Right cardiac atrium (tissue), 5 donors: ENCODE data around the gene ZIC3. TPM values are rescaled to one million over a fixed set of nuclear protein-coding genes. Genes with fewer than 3 reads are reported as not detected.
A peak's percentile ranks its signal among the peaks of the same experiment; 100 is the strongest.
"Not testable (repeated sequence)": the region's sequence is repeated elsewhere in the genome, so short reads cannot be mapped to it uniquely, and the experiment has no call there.

Source experiments
- ATAC-seq, 2 donors: fragments of 200-7000 bp; cut with Tn5 transposase; one replicate each; pipeline versions ENCODE4 v1.8.0 to v1.9.1; 2020; ENCODE audit warnings: moderate library complexity in 2 of 2, mild to moderate bottlenecking in 1 of 2
- DNase-seq, 3 donors: peaks; one replicate each; pipeline ENCODE4 v3.0.0-alpha.2; 2020
- H3K27ac ChIP-seq: one replicate; pipeline ENCODE4 v1.5.1; 2013; ENCODE audit warnings: mild to moderate bottlenecking, low read length, control low read depth, moderate library complexity
- H3K27me3 ChIP-seq: one replicate; pipeline ENCODE4 v1.6.1; 2013; ENCODE audit not compliant: control insufficient read depth, insufficient read depth
- H3K4me1 ChIP-seq: one replicate; pipeline ENCODE4 v1.6.1; 2013; ENCODE audit warnings: low read length; ENCODE audit not compliant: control insufficient read depth, insufficient read depth
- H3K4me3 ChIP-seq: one replicate; pipeline ENCODE4 v1.5.1; 2013; ENCODE audit warnings: low read length, control low read depth
- H3K9me3 ChIP-seq: one replicate; pipeline ENCODE4 v1.6.1; 2013; ENCODE audit warnings: low read length; ENCODE audit not compliant: control insufficient read depth
- WGBS: extraction: QIAGEN DNeasy Blood & Tissue Kit; methylation state at CpG from one replicate; pipeline ENCODE4 v1.1.7; 2013; 5-methylcytosine and 5-hydroxymethylcytosine counted together
- intact Hi-C, 4 donors: fragments of 100-400 bp; cut with DNase I; formaldehyde crosslinking; loops; one replicate each; pipeline versions ENCODE4 v1.11.0 to v1.14.0; 2022 to 2023
- long read RNA-seq, 4 donors: library from polyadenylated mRNA; unstranded; transcript quantifications; one replicate each; pipeline ENCODE4 v2.0.0, GENCODE V29; 2020 to 2021
- polyA plus RNA-seq: library from polyadenylated mRNA; stranded (reverse); fragments of 200-250 nt; gene quantifications from one replicate; pipeline ENCODE4 v1.2.3, GENCODE V29; 2013
- total RNA-seq, 4 donors: library from RNA; stranded (reverse); fragmentation: NEBNext Ultra II Directional; extraction: Animal tissue kit (Norgen Biotek cat#: 25700); gene quantifications; one replicate each; pipeline ENCODE4 v1.2.1, GENCODE V29; 2021
- donor health status: healthy with polysubstance abuse.
- donor health status: DM: no; HTN: yes; CAD: no.
- donor health status: DM: no; HTN: no; CAD: no.
- donor health status: DM: no; HTN: yes; CAD: no; lungs with severe emphysema.
- donor health status: DM: yes; HTN: yes; CAD: no.

Gene ZIC3
- not detected for total RNA-seq
- not detected for polyA plus RNA-seq
- long read RNA-seq, donor 1: 0 reads
- long read RNA-seq, donor 2: 0 reads
- long read RNA-seq, donor 3: 0 reads
- long read RNA-seq, donor 4: 0 reads

DNA sequence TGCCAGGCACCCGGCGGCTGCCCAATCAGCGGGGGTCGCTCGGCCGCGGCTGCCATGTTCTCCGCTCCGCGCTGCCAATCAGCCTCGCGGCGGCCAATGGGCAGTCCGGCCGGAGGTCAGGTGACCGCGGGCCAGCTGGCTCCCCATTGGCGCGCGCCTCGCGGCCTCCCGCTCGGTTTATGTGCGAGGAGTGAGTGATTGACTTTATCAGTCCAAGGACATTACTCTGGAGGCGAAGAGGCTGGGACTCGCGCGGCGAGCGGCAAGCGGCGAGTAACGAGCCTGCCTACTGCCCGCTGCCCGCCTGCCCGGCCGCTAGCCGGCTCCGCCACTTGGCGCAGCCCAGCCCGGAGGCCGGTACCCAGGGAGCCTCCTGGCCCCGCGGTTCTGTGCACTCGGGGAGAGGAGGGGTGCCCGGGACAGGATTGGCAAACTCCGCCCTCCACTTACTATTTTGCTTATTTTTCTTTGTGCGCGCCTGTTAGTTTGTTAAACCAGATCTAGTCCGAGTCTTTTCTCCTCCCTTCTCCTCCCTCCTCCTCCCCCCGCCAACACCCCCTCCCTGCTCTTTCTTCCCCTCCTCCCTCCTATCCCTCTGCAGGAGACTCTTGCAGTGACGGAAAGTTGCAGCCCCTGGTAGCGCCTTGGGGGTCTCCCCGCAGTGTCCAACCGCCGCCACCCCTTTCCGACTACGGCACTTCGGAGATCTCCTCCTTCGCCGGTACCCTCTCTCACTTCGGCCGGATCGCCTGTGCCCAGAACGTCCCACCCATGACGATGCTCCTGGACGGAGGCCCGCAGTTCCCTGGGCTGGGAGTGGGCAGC, at the start of gene ZIC3:
TSS of gene ZIC3 (plus strand) at position 207 of the 825 bp plus-strand sequence. CDS start at position 772, 565 bp downstream.
- Histone ChIP-seq H3K4me1 (peaks cover 4% of the 10 kb centered on the region), H3K27me3 (no peaks in the 10 kb centered on the region), H3K4me3 (peak within 1 kb of the TSS; percentile 63), H3K27ac (no peak within 1 kb of the TSS), H3K9me3 (no peaks in the 10 kb centered on the region)
- ATAC-seq (peak; percentile 92 to 96), DNase-seq (peak; percentile 61 to 87 (median 86))
- intact Hi-C loops: no loop called here
- WGBS: 2% methylated on average over 68 of the region's 69 CpGs

DNA sequence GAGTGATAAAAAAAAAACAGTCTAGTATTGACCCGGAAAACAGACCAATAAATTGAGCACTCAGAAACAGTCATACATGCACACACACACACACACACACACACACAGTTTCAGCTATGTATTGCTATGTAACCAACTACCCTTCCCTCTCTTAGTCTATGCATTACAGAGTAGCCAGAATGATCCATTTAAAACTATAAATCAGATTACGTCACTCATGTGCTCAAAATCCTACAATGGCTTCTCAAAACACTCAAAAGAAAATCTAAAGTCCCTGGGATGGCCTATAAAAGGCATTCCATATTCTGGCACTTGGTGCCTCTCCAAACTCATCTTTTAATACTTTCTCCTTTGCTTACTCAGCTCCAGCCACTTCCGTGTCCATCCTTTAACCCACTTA, 46.5 kb upstream of the ZIC3 start:
- Histone ChIP-seq H3K27me3 (no peaks in the 10 kb centered on the region), H3K4me1 (no peaks in the 10 kb centered on the region), H3K9me3 (no peaks in the 10 kb centered on the region), H3K4me3 (no peak overlapping the region), H3K27ac (no peak overlapping the region)
- 73% methylated on average over 3 of the region's 3 CpGs for WGBS
- DNase-seq (no peak), ATAC-seq (no peak)
- intact Hi-C loops: no loop called here

DNA sequence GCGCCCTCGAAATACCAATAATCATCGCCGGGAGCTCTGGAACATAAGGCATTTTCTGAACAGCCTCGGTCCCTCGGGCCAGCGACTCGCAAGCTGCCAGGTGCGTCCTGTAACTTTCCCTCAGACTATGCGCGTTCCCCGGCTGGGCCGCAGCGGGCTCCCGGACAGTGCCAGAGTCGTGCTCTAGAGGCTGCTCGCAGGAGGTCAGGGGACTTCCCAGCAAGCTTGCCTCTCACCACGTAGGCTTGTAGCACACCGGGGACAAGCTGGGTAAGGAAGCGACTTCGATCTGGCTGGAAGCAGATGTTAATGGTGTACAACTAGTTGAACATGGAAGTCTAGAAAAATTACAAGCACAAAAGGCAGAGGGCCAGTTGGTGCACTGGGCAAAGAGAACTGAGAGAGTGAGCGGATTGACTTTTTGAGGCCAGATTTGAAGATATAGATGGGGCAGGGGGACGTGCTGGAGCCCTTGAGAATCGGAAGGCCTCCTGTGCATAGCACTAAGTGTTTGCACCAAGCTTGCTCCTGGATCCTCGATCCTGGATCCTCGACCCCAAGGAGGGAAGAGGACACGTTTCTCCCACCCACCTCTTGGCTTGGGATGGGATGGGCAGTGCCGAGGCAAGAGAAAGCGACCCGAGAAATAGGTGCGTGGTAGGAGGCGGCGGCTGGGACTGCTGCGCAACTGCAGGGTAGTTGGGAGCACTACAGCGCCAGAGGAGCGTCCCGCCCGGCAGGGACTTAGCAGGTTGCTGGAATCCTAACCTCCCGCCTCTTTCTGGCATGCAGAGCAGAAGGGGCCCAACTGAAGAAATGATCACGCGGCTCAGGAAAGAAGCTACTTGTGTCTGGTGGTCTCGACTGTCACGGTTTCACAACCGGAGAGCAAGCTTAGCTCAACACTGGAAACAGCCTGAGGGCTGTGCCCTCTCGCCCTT, 19.9 kb upstream of the ZIC3 start:
- Histone ChIP-seq H3K27ac (no peak overlapping the region), H3K27me3 (no peaks in the 10 kb centered on the region), H3K4me1 (no peaks in the 10 kb centered on the region), H3K4me3 (no peak overlapping the region), H3K9me3 (no peaks in the 10 kb centered on the region)
- intact Hi-C loops: no loop called here
- no peak for ATAC-seq
- DNase-seq: no peak
- 5% methylated on average over 45 of the region's 45 CpGs for WGBS

DNA sequence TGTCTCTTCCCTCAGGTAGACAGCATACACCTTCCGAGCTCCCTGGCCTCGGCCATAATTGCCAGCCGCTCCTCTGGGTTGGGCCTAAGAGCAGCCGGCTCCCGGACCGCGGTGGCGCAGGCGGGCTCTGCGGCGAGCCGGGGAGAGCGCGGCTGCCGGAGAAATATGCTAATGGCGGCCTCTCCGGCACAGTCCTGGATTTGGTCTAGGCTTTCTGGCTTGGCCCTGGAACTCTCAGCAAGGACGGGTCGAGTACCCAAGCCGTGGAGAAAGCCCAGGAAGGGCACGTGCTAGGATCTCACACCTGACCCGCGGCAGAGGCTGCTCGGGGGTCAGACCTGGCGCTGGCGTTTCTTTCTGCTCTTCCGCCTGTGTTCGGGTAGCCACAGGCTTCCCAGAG, 18.6 kb upstream of the ZIC3 start:
- intact Hi-C loops: no loop called here
- ATAC-seq: no peak
- no peak for DNase-seq
- H3K4me3 ChIP-seq: no peak overlapping the region
- no peaks in the 10 kb centered on the region for H3K9me3 ChIP-seq
- no peaks in the 10 kb centered on the region for H3K27me3 ChIP-seq
- WGBS: under 1% methylated on average over 28 of the region's 28 CpGs
- no peak overlapping the region for H3K27ac ChIP-seq
- no peaks in the 10 kb centered on the region for H3K4me1 ChIP-seq

DNA sequence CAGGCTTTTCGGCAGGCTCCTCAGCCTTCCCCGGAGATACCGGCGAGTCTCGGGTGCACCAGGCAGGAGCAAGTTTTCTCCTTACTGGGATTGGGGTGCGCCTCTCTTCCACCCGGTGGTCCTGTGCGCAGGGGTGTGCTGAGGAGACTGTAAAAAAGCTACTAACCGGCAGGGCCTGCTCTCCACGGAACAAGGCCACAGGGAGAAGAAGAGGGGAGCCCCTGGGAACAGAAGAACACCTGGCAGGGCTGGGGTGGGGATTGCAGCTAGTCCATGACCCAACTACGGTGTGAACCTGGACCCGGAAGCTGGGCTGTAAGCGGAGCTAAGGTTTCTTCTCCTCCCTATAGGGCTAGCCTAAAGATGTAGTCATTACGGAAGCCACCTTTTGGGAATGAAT, 17.7 kb upstream of the ZIC3 start:
- WGBS: 5% methylated on average over 14 of the region's 14 CpGs
- no peak for ATAC-seq
- H3K27me3 ChIP-seq: no peaks in the 10 kb centered on the region

DNA sequence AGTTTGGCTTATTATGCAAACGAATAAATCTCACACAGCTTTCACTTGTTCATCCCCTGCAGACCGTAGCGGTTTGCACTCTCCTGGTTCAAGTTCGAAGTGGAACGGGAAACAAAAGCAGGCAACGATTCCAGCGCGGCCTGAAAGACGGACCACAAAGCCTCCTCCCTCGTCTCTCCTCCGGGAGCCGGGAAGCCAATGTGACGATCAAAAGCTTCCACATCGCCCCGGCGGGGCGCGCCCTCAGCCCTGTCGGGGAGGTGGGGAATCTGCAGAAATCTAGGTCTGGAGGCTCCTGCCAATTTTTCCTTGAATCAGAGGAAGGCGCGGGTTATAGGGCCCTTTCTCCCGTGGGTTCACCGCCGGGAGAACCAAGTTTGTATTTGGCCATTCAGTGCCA, 16.9 kb upstream of the ZIC3 start:
- H3K4me1 ChIP-seq: no peaks in the 10 kb centered on the region
- no peaks in the 10 kb centered on the region for H3K27me3 ChIP-seq
- intact Hi-C loops: no loop called here
- no peaks in the 10 kb centered on the region for H3K9me3 ChIP-seq
- DNase-seq: no peak
- no peak for ATAC-seq
- no peak overlapping the region for H3K4me3 ChIP-seq
- H3K27ac ChIP-seq: no peak overlapping the region
- 1% methylated on average over 24 of the region's 24 CpGs for WGBS

More for the DNA sequence above, 17.7 kb upstream of the ZIC3 start:
- Histone ChIP-seq H3K4me1 (no peaks in the 10 kb centered on the region), H3K27ac (no peak overlapping the region), H3K4me3 (no peak overlapping the region), H3K9me3 (no peaks in the 10 kb centered on the region)
- DNase-seq: no peak
- intact Hi-C loops: no loop called here

DNA sequence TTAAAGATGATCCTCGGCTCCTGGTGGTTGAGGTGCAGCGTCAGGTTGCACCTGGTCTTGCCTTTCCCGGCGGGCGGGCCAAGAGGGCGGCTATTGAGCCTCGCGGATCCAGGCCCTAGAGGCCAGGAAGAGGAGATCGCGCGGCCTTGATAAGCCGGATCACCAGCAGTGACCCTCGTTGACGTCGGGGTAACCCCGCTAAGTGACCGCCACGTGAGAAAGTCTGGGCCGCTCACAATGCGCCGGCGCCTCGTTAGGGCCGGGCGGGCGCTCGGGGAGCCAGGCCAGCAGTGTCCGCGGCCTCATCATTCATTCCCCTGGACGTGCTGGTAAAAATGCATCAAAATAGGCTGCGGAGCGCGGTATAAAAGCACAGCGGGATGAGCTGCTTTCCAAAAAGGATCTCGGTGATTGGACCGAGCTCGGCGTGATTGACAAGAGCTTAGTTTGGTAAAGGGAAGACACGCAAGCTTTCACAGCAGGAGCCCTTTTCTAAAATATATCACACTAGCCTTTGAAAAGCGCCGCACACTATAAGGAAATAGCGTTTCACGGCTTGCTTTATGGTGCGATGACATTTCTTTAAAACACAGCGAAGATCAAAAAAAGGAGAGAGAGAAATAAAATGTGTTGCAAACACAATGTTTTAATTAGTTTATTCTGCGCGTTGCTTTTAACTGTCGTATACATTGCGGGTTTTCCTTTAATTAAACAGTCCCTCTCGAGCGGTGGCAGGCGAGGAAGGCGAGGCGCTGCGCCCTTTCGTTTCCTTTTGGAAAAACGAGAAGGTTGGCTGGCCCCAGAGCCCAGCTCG, 15.9 kb upstream of the ZIC3 start:
- intact Hi-C loops: no loop called here
- no peak for DNase-seq
- peak overlapping the region; percentile 22 for H3K4me3 ChIP-seq
- no peak for ATAC-seq
- no peaks in the 10 kb centered on the region for H3K9me3 ChIP-seq
- H3K4me1 ChIP-seq: no peaks in the 10 kb centered on the region
- H3K27me3 ChIP-seq: no peaks in the 10 kb centered on the region
- no peak overlapping the region for H3K27ac ChIP-seq
- WGBS: 3% methylated on average over 58 of the region's 58 CpGs

DNA sequence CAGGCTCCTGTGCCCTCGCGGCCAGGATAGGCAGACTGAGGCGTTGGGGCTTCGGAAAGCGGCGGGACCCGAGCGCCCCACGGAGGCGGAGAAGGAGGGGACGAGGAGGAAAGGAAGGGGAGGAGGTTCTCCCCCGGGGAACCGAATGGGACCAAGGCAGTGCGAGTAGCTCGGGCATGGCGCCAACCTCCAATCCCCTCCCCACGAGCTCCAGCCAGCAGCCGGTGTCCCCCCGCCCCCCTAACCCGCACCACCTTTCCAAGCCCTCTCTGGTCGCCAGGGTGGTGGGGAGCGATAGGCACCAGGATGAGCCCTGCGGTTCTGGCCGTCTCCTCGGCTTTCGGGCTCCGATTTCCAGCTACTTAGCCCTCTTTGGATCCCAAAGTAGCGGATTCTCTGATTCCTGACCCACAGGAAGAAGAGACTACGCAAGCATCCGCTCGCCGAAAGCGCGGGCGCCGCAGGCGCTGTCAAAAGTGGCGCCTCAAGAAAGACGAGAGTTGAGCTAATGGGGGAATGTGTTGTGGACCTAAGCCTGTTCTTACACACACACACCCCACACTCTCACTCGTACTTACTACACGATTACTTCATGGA, 15.2 kb upstream of the ZIC3 start:
- peak overlapping the region; percentile 22 for H3K4me3 ChIP-seq
- DNase-seq (no peak), ATAC-seq (no peak)
- no peaks in the 10 kb centered on the region for H3K9me3 ChIP-seq
- 3% methylated on average over 40 of the region's 41 CpGs for WGBS
- intact Hi-C loops: no loop called here
- H3K27ac ChIP-seq: no peak overlapping the region
- no peaks in the 10 kb centered on the region for H3K4me1 ChIP-seq
- H3K27me3 ChIP-seq: no peaks in the 10 kb centered on the region

DNA sequence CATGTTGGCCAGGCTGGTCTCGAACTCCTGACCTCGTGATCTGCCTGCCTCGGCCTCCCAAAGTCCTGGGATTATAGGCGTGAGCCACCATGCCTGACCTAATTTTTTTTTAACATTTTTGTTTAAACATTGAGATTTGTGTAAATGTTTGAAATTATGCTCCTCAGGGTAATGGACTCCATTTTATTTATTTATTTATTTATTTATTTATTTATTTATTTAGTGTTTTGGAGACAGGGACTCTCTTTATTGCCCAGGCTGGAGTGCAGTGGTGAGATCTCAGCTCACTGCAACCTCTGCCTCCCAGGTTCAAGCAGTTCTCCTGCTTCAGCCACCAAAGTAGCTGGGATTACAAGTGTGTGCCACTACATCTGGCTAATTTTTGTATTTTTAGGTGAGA, 13.8 kb upstream of the ZIC3 start:
- H3K27me3 ChIP-seq, H3K4me1 ChIP-seq, H3K9me3 ChIP-seq, ATAC-seq, H3K4me3 ChIP-seq, H3K27ac ChIP-seq, intact Hi-C loops, DNase-seq: not testable (repeated sequence)
- 91% methylated on average over 4 of the region's 4 CpGs for WGBS

DNA sequence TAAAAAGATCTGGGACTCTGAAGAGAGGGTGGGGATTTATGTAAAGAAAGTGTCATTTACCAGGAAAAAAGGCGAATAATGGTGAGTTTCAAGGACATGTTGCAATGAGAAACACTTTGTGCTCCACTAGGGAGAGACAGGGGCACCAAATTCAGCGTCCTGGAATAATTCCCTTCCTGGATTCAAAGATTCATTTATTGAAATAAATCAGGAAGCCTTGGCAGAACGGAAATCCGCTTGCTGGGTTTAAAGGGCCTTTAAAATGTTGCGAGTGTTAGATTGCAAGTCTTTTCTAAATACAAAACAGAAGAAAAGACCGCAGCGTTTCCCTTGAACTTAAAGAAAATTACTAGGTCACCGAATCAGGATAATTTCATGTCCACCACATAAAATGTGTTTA, 3.8 kb upstream of the ZIC3 start:
- DNase-seq: no peak
- 16% methylated on average over 8 of the region's 8 CpGs for WGBS
- no peak overlapping the region for H3K27ac ChIP-seq
- peaks cover 3% of the 10 kb centered on the region for H3K4me1 ChIP-seq
- no peaks in the 10 kb centered on the region for H3K9me3 ChIP-seq
- intact Hi-C loops: no loop called here
- H3K4me3 ChIP-seq: no peak overlapping the region
- H3K27me3 ChIP-seq: no peaks in the 10 kb centered on the region
- ATAC-seq: no peak
